Hematopoietic multipotent progenitor cell treated with erythropoietin and hydrocortisone succinate and interleukin-3 and kit ligand, for 17 days (in vitro differentiated cells): ENCODE results near the gene MAD1L1.
"Not testable (repeated sequence)": the region's sequence is repeated elsewhere in the genome, so short reads cannot be mapped to it uniquely, and the experiment has no call there.

Experiments
- DNase-seq: peaks from one replicate; pipeline ENCODE4 v3.0.0-alpha.2; 2015; ENCODE audit warnings: low spot score

The MAD1L1 gene

DNA sequence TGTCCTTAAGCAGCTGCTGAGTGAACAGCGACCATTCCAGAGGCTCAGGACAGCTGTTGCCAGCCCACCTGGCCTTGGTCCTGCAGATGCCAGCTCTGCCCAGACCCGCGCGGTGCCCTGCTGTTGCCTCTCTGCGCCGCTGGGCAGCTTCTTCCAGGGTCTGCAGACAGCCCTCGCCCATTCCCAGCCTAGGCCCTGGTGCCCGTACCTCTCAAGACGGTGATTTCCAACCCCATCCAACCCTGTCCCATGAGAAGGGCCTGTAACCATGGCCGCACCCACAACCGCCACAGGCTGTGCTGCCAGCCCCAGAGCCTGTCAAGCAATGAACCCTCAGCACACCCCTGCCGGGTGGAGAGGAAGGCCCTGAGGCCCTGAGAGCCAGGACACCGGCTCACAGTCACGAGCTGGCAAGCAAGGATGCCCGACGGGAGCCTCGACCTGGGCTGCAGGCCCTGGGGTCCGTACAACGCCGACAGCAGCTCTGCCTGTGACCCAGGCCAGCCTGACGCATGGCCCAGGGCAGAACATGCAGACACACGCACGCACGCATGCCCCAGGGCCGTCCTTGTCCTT is 231.9 kb downstream of the MAD1L1 start:
- no peak for DNase-seq

DNA sequence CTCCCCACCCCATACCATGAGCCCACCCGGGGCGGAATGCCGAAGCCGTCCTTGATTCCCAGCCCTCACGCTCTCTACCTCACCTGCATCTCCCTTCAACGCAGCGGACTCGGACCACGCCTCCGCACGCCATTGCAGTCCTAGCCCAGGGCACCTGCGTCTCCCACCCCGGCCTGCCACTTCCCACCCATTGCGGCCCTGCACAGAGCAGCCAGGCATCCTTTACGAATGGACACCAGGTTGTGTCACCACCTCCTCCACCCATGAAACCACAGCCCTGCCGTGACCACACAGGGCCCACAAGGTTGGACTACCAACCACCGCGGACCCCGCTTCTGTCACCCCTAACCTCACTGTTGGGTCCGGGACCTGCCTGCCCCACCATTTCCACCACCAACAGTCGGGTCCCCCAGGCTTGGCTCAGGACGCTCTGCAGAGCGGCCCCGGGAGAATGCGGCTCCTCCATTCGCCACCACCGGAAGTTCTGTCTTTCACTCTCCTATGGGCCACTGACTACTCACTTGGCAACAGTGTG is 232.5 kb downstream of the MAD1L1 start:
- no peak for DNase-seq

DNA sequence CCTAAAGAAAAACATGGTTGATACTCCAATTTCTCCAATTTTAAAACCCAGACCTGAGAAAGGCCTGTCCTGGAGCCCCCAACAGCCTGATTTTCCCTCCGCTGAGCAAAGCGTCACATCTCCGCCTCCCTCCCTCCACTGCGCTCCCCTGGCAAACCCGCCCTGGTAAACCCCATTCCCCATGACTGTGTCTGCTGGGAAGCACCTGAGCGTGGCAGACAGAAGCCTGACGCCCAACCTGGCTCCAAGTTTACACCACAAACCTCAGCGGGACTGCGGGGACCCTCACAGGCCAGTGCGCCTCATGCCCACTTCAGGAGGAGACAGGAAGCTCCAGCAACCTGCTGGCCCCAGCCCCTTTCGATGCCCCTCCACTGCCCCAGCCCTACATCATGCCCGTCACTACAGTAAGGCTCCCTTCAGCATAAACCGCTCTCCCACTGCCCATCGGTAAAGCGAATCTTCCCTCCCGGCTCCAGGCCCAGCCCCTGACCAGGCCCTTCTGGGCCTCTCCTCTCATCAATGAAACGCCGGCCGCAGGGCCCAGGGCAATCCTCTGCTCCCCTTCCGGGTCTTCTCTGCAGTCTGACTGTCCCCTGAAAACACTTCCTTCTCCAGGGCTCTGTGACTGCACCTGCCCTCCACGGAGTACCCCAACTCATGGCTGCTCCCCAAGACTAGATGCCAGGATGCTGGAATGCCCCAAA is 233.3 kb downstream of the MAD1L1 start:
- no peak for DNase-seq

DNA sequence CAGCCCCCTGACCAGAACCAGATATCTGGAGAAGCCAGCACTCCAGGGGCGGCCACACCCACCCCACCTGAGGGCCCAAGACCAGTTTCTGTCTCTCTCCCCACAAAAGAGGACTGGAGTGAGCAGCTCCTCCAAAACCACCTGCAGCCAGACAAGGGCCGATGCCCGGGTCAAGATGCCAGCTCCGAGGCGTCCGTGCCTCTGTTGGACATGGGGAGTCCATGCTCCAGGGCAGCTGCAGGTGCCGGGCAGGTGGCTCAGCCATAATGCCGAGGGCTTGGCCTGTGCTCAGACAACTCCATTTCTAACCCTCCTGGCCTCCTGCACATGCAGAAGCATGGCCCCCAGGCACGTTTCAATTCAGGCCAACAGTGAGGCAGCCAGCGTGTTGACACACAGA is 234.6 kb downstream of the MAD1L1 start:
- no peak for DNase-seq

DNA sequence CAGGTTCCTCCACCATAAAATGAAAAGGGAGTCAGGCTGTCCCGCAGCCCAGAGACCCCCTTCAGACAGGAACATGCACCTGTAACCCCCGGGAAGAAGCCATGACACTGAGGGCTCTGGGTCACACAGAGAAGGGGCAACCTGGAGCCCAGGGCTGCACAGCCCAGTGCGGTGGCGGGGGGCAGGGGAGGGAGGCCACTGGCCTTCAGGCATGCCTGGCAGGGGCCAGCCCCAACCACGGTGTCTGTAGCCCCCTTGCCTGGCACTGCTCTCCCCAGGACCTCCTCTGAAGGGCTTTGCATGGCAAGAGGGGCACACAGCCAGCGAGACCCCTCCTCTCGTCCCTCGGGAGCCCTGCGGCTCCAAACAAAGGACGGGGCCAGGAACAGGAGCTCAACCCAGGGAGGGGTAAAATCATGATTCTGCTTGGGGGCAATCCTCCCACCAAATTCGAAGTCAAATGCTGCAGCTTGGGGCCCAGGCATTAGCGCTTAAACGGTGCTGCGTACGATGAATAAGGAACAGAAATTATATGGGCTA is 235.1 kb downstream of the MAD1L1 start:
- no peak for DNase-seq

DNA sequence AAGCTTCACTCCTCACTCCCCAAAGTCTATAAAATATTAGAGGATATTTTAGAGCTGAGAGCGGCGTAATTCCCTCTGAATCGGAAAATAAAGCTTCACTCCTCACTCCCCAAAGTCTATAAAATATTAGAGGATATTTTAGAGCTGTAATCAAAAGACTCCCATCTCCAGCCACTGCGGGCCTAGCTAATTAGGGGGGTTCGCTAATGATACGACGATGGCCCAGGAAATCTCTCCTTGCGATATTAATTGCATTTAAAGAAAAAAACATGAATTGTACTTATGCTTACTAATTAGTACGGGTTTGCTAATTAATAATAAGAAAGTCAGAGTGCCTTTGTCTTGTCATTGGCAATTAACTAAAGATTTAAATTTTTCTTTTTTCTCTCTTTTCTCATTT is 235.9 kb downstream of the MAD1L1 start:
- no peak for DNase-seq

DNA sequence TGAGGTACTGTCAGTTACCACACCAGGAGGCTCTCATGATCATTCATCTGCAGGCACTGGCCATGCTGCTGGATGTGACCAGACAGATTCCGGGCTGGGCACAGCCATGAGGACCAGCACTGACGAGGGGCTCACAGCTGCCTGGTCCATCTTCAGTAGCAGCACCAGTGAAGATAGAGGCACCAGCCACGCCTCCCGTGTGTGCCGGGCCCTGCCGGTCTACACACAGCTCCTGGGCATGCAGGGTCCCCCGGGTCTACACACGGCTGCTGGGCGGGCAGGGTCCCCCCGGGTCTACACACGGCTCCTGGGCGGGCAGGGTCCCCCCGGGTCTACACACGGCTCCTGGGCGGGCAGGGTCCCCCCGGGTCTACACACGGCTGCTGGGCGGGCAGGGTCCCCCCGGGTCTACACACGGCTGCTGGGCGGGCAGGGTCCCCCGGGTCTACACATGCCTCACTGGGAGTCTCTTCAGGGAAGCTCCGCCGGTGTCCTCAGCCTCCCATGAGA is 236.8 kb downstream of the MAD1L1 start:
- not testable (repeated sequence) for DNase-seq

DNA sequence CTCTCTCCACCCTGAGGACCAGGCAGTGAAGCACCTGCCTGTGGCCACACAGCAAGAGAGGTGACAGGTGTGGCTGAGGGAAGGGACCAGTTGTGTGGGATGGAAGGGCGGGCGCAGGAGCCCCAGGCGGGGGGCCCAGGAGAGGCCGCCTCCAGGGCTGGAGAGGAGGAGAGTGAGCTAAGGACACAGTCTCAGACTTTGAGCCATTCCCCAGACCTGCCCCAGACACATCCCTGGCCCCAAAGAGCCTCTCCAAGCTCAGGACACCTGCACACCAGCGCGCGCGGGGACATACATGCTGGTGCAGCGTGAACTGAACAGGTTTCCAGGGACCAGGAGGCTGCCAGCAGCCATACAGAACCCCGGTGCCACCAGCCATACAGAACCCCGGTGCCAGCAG is 237.3 kb downstream of the MAD1L1 start:
- DNase-seq: no peak

DNA sequence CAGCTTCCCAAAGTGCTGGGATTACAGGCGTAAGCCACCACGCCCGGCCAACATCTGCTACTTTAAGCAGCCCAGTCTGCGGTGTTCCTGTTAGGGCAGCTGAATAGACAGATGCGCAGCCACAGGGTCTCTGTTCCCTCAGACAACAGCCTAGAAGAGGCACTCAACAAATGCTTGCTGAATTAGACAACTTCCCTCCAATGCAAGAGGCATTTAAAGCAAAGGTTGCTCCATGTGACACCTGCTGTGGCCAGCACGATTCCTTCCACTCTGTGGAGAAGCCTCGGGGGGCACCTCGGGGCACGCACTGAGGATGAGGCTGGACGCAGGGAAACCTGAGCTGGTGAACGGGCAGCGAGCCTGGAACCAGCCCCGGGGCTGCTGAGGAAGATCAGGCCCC is 237.8 kb downstream of the MAD1L1 start:
- DNase-seq: no peak

DNA sequence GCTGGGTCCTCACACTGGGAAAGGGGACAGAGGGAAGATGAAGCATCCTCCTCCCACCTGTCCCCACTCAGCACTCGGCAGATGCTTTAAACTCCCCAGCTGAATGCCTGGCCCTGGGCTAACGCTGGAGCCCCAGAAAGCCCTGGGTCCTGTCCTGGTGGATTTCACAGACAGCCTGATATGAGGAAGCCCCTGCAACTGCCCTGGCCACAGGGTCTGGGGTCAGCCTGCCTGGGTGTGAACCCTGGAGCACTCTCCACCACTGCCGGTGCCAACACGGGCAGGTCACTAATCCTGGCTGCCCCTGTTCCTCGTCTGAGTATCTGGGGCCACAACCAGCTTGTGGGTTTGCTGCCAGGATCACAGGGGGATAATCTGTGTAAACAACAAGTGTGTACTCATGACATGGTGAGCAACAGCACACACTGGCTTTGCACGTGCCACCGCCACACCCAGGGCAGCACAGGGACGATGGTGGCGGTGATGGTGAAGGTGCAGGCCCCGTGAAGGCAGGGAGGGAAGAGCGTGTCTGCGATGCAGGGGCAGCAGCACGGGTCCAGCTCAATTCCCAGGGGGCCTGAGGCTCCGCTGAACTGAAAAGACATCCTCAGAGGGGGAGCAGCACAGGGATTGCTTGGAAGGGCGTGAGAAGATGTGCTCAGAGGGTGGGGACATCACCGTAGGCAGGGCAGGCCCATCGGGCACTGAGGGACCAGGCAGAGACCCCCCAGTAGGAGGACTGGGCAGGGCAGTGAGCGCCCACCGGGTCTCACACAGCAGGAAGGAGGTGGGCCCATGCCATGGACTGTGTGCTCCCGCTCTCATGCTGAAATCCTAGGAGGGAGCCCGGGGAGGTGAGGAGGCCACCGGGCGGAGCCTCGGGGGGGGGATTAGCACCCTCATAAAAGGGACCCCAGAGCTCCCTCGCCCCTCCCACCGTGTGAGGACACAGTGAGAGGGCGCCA is 238.7 kb downstream of the MAD1L1 start:
- DNase-seq: no peak

DNA sequence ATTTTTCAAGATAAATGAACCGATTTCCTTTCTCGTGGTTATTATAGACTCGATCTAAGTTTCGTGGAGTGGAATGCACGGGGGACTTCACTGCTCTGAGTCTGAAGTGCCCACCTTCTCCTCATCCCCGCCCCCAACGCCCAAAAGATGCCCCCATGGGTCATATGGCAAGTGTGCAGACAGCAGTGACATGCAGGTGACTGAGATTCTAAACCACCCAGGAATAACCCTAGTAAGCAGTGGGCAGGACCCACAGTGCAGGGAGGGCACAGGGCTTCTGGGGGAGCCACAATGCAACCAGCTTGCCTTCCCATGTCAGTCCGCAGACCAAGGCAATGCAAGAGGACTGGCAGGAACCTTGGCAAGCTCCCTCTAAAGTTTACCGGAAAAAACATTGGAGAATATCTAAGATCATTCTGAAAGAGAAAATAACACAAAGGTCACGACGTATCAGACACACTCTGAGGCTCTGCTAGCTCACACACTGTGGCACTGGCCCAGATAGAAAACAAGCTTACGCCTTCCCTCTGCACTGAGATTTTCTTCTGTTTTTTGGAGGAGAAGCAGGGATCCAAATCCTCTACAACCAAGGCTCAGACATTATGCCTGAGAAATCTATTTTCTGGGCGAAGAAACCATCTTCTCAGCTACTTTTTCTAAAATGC is 239.6 kb downstream of the MAD1L1 start:
- DNase-seq: no peak

DNA sequence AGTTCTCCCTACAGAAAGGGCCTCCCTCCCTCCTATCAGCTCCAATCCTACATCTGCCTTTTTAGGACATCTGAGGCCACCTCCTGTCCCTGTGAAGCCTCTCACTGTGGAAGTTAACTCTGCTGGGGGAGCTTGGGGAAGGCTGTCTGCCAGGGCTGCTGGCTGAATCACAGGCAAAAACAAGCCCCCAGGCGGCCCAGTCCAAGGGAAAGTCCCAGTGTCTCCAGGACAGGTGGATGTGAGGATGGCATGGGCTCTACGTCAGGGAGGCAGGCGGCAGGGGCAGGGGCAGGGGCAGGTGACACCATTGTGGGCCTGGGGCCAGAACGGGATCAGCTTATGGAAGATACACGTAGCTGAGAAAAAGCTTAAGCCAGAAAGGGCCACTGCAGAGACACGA is 240.2 kb downstream of the MAD1L1 start:
- DNase-seq: no peak

DNA sequence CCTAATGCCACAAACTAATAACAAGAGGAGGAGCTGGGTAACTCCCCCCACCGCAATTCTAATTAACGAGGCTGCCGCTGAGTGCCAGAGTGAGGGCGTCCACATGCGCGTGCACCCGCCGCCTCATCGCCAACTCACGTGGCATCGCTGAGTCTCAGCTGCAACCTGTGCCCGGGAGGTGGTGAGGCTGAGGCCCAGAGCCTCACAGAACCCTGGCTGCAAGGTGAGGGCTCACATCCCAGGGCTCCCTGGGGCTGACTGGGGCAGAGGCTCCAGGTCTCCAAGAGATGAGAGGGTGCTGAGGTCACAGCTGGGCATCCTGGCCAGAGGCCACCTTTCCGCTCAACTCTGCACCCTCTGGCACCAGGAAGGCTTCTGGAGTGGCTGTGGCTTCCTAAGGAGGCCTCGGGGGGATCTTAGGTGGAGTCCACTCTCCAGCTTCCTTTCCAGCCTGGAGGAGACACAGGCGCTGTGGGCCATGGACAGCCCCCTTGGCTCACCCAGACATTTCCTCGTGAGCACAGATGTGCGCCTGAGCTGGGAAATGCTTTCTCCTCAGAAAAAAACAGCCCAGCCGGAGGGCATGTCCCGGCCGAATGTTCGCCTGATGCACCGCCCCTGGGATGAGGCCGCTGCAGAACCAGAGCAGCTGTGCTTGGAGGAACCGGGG is 242.6 kb downstream of the MAD1L1 start:
- no peak for DNase-seq

DNA sequence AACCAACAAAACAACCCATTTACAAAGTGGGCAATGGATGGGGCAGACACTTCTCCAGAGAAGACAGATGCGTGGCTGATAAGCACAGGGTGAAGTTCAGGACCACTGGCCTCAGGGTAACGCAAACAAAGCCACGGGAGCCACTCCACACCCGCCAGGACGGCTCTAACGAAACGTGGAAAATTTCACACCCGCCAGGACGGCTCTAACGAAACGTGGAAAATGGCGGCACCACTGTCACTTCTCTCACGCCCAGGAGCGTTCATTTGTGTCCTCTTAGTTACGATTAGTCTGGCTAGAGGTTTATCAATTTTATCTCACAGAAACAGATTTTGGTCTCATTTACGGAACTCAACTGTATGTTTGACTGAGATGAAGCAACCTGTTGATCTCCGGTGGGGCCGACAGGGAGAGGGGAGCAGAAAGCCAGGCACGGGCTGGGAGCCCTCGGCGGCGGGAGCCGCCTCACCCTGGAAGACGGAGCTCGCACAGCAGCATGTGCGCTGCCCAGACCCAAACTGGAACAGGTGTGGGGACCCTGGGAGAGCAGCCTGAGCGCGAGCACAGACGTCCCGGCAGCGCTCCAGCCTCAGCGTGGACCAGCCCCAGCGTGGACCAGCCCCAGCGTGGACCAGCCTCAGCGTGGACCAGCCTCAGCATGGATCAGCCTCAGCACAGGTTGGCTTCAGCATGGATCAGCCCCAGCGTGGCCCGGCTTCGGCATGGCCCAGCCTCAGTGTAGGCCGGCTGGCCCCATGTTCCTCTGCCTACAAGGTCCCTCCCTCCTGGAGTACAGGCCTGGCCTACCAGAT is 243.5 kb downstream of the MAD1L1 start:
- no peak for DNase-seq

DNA sequence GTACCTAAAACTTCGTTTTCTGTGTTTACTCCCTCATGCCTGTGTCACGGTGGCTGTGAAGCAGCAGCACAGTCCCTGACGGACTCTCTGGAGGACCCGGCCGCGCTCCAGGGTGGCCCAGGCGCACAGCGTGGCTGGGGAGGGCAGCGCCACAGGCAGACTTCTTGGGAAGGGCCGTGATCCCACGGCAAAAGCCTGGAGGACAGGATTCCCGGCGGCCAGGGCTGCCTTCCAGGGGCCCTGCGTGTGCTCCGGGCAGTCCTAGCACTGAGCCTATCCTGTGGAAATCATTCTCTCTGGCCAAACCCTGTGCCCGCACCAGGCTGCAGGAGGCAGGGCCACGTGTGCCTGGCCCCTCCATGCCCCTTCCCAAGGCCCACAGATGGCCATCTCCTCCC is 244.2 kb downstream of the MAD1L1 start:
- no peak for DNase-seq

DNA sequence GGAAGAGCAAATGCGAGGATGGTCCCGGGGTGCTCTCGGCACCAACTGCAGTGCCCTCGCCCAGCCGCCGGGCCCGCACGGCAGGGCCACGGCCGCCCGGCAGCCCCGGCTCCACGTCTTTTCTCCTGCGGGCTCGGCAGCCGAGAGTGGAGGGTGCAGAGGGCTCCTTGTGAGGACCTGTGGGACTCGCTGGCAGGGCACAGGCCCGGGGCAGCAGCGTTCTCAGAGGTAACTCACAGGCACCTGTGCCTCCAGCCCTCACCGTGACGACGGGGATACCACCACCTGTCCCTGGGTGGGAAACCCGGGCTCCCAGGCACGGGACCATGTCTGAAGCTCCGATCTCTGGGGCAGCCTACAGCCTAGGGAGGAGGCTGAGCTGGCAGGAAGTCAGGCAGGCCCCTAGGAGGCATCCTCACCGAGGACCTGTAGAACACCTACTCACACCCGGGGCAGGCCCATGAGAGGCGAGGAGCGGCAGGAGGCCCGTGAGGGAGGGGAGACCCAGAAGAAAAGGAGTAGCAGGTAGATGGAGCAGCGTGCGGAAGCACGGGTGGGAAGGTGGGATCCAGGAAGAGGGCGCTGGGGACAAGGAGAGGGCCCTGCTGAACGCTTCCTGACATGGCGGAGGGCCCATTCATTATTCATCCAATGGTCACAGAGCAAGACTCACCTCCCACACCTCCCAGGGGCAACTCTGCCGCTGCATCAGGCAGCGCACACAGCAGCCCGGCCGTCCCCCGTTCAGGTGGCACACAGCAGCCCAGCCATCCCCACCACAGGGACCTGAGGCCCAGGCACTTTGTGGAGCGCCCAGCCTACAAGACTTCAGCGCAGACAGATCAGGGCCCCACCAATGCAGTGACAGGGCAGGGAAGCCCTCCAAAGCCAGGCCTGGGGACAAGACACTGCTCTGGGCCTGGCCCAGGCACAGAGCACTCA is 244.9 kb downstream of the MAD1L1 start:
- no peak for DNase-seq

DNA sequence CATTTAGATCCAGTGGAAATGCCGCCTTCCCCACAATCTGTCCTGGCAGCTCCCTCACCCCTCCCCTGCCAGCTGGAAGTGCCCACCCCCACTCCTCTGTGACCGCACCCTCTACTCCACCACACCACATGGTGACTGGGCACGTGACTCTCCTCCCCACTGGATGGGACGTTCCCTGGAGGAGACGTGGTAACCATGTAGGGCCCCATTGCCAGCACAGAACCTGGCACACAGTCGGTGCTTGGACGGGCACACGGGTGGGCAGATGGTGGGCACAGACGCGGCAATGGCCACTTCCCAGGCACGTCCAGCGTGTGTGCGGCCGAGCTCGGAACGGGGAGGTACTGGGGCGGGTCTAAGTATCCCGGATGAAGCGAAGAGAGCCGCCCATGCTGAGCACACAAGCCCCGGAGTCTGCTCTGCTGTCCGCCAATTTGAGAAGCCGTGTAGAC is 245.6 kb downstream of the MAD1L1 start:
- DNase-seq: no peak

DNA sequence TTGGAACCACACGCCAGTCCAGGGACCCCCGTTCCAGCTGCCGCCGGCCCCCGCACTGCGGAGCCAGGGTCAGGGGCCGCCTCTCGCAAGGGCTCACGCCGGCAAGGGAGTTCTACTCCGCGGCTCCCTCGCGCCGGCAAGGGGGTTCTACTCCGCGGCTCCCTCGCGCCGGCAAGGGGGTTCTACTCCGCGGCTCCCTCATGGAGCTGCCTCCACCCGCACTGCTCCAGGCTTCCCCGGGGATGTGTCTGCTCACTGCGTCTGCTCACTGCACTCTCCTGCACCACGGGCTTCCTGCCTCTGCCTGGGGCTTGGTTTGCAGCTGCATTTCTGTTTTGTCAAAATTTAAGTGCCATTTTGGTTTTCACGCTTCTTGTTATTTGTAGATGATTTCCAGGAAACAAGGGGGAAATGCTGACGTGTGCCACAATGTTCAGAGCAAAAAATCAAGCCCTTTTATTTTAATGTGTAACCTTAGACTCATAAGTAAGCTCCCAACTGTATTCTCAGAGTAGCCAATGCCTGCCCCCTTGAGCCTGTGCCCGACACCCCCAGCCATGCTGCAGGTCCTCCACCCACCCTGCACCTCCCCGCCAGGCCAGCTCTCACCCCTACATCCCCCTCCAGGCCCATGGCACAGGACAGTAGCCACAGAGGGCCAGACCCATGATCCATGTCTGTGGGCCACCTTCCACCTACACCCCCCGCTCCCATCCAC is 246.2 kb downstream of the MAD1L1 start:
- DNase-seq: no peak
